HG03139 (cell line): Measurements from ENCODE around the gene FBLN5.
A peak's percentile ranks its signal among the peaks of the same experiment; 100 is the strongest.

Experiments used
- ATAC-seq: cut with Tn5 transposase; IDR thresholded peaks from one replicate; pipeline ENCODE4 v1.9.1; 2021; ENCODE audit not compliant: unreplicated experiment

Gene FBLN5

DNA sequence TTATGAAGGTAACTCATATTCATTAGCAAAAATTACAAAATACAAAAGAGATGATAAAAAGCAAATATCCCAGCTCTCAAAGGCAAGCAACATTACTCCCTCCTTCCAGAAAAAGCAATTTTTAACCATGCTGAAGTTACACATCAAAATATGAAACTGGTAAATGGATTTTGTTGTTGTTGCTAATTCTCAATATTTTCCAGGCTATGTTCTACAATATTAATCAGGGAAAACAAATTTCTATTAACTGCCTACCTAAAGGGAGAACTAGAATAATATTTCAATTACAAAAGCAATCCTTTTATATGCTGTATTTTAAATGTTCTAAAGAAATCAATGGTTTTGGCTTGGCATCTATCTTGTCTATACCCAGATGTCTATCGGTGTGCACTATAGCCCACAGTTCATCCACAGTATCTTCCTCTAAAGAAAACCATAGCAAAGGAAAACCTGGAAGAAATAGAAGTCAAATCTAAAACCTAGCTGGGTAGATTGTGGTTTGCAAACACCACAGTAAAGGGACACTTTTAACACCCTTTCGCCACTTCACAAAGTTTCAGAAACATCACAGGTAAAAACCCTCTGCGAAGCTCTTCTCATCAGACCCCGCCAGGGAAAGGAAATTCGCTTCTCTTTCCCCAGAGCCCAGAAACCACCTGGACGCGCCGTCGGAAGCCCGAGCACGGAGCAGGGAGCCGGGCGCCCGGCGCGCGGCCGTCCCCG is 112.1 kb downstream of the FBLN5 start:
- peak; percentile 19 for ATAC-seq

GRCh38 chr14:91834571-91834970 is 112.9 kb downstream of the FBLN5 start:
- ATAC-seq: no peak

GRCh38 chr14:91831337-91831736 is 116.2 kb downstream of the FBLN5 start:
- no peak for ATAC-seq

DNA sequence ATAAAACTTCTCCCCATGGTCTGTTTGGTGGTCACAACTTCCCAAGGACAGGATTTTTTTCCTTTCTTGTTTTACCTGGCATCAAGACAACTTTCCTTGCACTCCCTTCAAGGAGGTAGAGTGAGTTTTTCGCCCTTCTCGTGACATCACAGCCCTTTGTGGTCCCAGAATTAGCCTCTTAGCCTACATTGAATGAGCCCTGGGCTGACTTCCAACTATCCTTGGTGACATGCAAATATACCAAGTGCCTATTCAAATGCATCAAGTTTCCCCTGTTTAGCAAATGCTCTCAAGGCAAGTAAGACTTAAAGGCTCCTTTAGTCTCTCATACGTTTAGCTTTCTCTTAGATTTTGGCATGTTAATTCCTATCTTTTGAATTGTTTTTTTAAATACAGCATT is 116.7 kb downstream of the FBLN5 start:
- peak; percentile 76 for ATAC-seq

DNA sequence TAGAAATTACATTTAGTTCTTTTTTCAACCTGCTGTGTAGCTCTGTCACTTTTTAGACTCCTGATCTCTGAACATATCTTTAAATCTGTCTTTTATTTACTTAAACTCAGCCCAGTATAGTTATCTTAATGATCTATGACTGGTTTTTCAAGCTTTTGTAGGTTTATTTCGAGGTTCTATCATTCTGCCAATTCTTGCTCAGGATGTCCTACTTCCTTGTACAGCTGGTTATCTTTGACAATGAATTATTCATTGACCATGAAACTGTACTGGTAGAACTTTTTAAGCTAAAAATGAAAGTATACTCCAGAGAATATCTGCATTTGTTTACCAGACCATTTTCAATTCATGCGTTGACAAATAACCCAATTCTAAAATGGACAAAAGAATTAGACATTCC is 118.0 kb downstream of the FBLN5 start:
- no peak for ATAC-seq

DNA sequence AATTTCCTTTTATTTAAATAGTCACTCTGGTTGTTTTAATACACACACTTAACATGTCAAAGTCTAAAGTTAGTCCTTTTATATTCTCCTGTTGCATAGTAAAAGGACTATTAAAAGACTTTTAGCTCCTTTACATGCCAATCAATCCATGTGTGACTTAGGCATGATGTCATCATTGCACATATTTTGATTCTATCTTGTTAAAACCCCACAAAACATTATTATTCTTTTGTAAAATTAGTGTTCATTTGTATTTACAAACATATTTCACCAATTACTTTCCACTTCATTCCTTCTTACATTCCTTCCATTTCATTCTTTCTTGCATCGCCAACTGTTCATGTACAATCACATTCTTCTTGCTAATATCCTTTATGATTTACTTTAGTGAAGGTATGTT is 119.7 kb downstream of the FBLN5 start:
- no peak for ATAC-seq
